ENCODE measurements around the gene MRPS14. TPM values are rescaled to one million over a fixed set of nuclear protein-coding genes. Genes with fewer than 3 reads are reported as not detected.
A peak's percentile ranks its signal among the peaks of the same experiment; 100 is the strongest.
"Not testable (repeated sequence)": the region's sequence is repeated elsewhere in the genome, so short reads cannot be mapped to it uniquely, and the experiment has no call there.

Gene MRPS14
- total RNA-seq, 2 experiments from 2014 or later: 34.1 TPM

GRCh38 chr1:175043824-175044223 is 20.6 kb upstream of the MRPS14 start:
- DNase-seq: no peak
- Mint-ChIP-seq H3K4me3 (no peak overlapping the region), H3K36me3 (ENCODE audit: low read depth) (no peaks in the 10 kb centered on the region), H3K27me3 (peaks cover 26% of the 10 kb centered on the region), H3K9me3 (no peaks in the 10 kb centered on the region), H3K27ac (no peak overlapping the region), H3K4me1 (no peaks in the 10 kb centered on the region)
- CTCF ChIA-PET: no interaction called here
- POLR2A ChIA-PET: no interaction called here

GRCh38 chr1:175042650-175043049 is 19.4 kb upstream of the MRPS14 start:
- no peak overlapping the region for H3K4me3 Mint-ChIP-seq
- POLR2A ChIA-PET: no interaction called here
- no peak overlapping the region for H3K27ac Mint-ChIP-seq
- no peaks in the 10 kb centered on the region for H3K4me1 Mint-ChIP-seq
- H3K9me3 Mint-ChIP-seq: no peaks in the 10 kb centered on the region
- CTCF ChIA-PET: interaction anchor here (1.8 kb wide), 1 partner anchor 14 kb away, joined by 4 read pairs; no protein-coding TSS in a partner anchor
- DNase-seq: no peak
- no peaks in the 10 kb centered on the region for H3K36me3 Mint-ChIP-seq (ENCODE audit: low read depth)
- H3K27me3 Mint-ChIP-seq: peaks cover 14% of the 10 kb centered on the region

GRCh38 chr1:175040324-175040879 is 17.2 kb upstream of the MRPS14 start:
- no peaks in the 10 kb centered on the region for H3K9me3 Mint-ChIP-seq
- no peak for DNase-seq
- no peaks in the 10 kb centered on the region for H3K36me3 Mint-ChIP-seq (ENCODE audit: low read depth)
- H3K27ac Mint-ChIP-seq: no peak overlapping the region
- ChIA-PET CTCF (interaction anchor here (1.1 to 1.3 kb wide), 3 partner anchors 9 to 106 kb away, joined by 3 to 7 read pairs (median 5); no protein-coding TSS in a partner anchor), POLR2A (no interaction called here)
- no peak overlapping the region for H3K4me3 Mint-ChIP-seq
- H3K27me3 Mint-ChIP-seq: peaks cover 7% of the 10 kb centered on the region
- no peaks in the 10 kb centered on the region for H3K4me1 Mint-ChIP-seq

- peaks cover 1% of the 10 kb centered on the region for H3K27me3 Mint-ChIP-seq
- no peak for DNase-seq
- H3K27ac Mint-ChIP-seq: no peak overlapping the region
- no peaks in the 10 kb centered on the region for H3K36me3 Mint-ChIP-seq (ENCODE audit: low read depth)
- no peaks in the 10 kb centered on the region for H3K4me1 Mint-ChIP-seq
- POLR2A ChIA-PET: no interaction called here
- H3K9me3 Mint-ChIP-seq: no peaks in the 10 kb centered on the region
- H3K4me3 Mint-ChIP-seq: no peak overlapping the region
- CTCF ChIA-PET: no interaction called here
Observed at GRCh38 chr1:175037416-175037815, 14.2 kb upstream of the MRPS14 start.

GRCh38 chr1:175036476-175036875 is 13.3 kb upstream of the MRPS14 start:
- Mint-ChIP-seq H3K9me3 (no peaks in the 10 kb centered on the region), H3K36me3 (ENCODE audit: low read depth) (no peaks in the 10 kb centered on the region), H3K27me3 (peaks cover 1% of the 10 kb centered on the region), H3K27ac (no peak overlapping the region), H3K4me3 (no peak overlapping the region), H3K4me1 (no peaks in the 10 kb centered on the region)
- no peak for DNase-seq
- ChIA-PET POLR2A (no interaction called here), CTCF (interaction anchor here (1.7 kb wide), 1 partner anchor 89 kb away, joined by 5 read pairs; no protein-coding TSS in a partner anchor)

- Mint-ChIP-seq H3K36me3 (ENCODE audit: low read depth) (no peaks in the 10 kb centered on the region), H3K27me3 (peaks cover 1% of the 10 kb centered on the region), H3K4me3 (no peak overlapping the region), H3K4me1 (no peaks in the 10 kb centered on the region), H3K9me3 (no peaks in the 10 kb centered on the region), H3K27ac (no peak overlapping the region)
- POLR2A ChIA-PET: no interaction called here
- CTCF ChIA-PET: interaction anchor here (1.7 kb wide), 1 partner anchor 90 kb away, joined by 5 read pairs; no protein-coding TSS in a partner anchor
- DNase-seq: no peak
Observed at GRCh38 chr1:175035865-175036264, 12.6 kb upstream of the MRPS14 start.

GRCh38 chr1:175034775-175035174 is 11.6 kb upstream of the MRPS14 start:
- H3K4me1 Mint-ChIP-seq: peaks cover 2% of the 10 kb centered on the region
- POLR2A ChIA-PET: no interaction called here
- H3K27me3 Mint-ChIP-seq: peaks cover 1% of the 10 kb centered on the region
- H3K9me3 Mint-ChIP-seq: no peaks in the 10 kb centered on the region
- DNase-seq: no peak
- CTCF ChIA-PET: no interaction called here
- H3K4me3 Mint-ChIP-seq: no peak overlapping the region
- no peak overlapping the region for H3K27ac Mint-ChIP-seq
- no peaks in the 10 kb centered on the region for H3K36me3 Mint-ChIP-seq (ENCODE audit: low read depth)

GRCh38 chr1:175033953-175034352 is 10.7 kb upstream of the MRPS14 start:
- ChIA-PET POLR2A (no interaction called here), CTCF (no interaction called here)
- H3K4me3 Mint-ChIP-seq: no peak overlapping the region
- H3K27ac Mint-ChIP-seq: no peak overlapping the region
- H3K27me3 Mint-ChIP-seq: peaks cover 1% of the 10 kb centered on the region
- peaks cover 8% of the 10 kb centered on the region for H3K4me1 Mint-ChIP-seq
- no peak for DNase-seq
- no peaks in the 10 kb centered on the region for H3K36me3 Mint-ChIP-seq (ENCODE audit: low read depth)
- H3K9me3 Mint-ChIP-seq: no peaks in the 10 kb centered on the region

- DNase-seq: no peak
- ChIA-PET POLR2A (interaction anchor here (2.8 to 5.7 kb wide), 3 partner anchors 23 to 165 kb away, joined by 13 to 203 read pairs (median 33); partner anchors contain the start of gene CACYBP), CTCF (interaction anchor here (0.7 to 3.3 kb wide), 4 partner anchors 25 to 162 kb away, joined by 3 to 35 read pairs (median 10); partner anchors contain the start of gene CACYBP)
- no peaks in the 10 kb centered on the region for H3K27me3 Mint-ChIP-seq
- H3K36me3 Mint-ChIP-seq (ENCODE audit: low read depth): peaks cover 14% of the 10 kb centered on the region
- H3K4me3 Mint-ChIP-seq: peak overlapping the region; percentile 24
- H3K9me3 Mint-ChIP-seq: peaks cover 5% of the 10 kb centered on the region
- peaks cover 38% of the 10 kb centered on the region for H3K4me1 Mint-ChIP-seq
- H3K27ac Mint-ChIP-seq: peak overlapping the region; percentile 33
Observed at GRCh38 chr1:175024773-175025172, 1.5 kb upstream of the MRPS14 start.

GRCh38 chr1:175023922-175024242 is 657 bp upstream of the MRPS14 start:
- Mint-ChIP-seq H3K27ac (peak overlapping the region; percentile 81), H3K4me1 (peaks cover 33% of the 10 kb centered on the region), H3K4me3 (peak overlapping the region; percentile 89), H3K36me3 (ENCODE audit: low read depth) (peaks cover 16% of the 10 kb centered on the region)
- not testable (repeated sequence) for H3K27me3 Mint-ChIP-seq, H3K9me3 Mint-ChIP-seq, DNase-seq
- ChIA-PET POLR2A (interaction anchor here (0.6 to 5.7 kb wide), 27 partner anchors 10 to 1547 kb away, joined by 3 to 203 read pairs (median 4); partner anchors contain the start of genes CACYBP, CENPL, COP1 and DARS2), CTCF (interaction anchor here (0.6 to 3.3 kb wide), 8 partner anchors 8 to 942 kb away, joined by 3 to 35 read pairs (median 3); partner anchors contain the start of gene CACYBP)

GRCh38 chr1:175019524-175019923 is 3.7 kb downstream of the MRPS14 start:
- Mint-ChIP-seq H3K4me1 (peaks cover 35% of the 10 kb centered on the region), H3K27ac (no peak overlapping the region), H3K4me3 (no peak overlapping the region), H3K27me3 (no peaks in the 10 kb centered on the region), H3K36me3 (ENCODE audit: low read depth) (peaks cover 40% of the 10 kb centered on the region), H3K9me3 (peaks cover under 1% of the 10 kb centered on the region)
- CTCF ChIA-PET: no interaction called here
- POLR2A ChIA-PET: no interaction called here
- DNase-seq: no peak

GRCh38 chr1:175015243-175015642 is 8.0 kb downstream of the MRPS14 start:
- peaks cover 66% of the 10 kb centered on the region for H3K36me3 Mint-ChIP-seq (ENCODE audit: low read depth)
- H3K27me3 Mint-ChIP-seq: no peaks in the 10 kb centered on the region
- H3K9me3 Mint-ChIP-seq: no peaks in the 10 kb centered on the region
- CTCF ChIA-PET: interaction anchor here (0.6 to 1.7 kb wide), 3 partner anchors 8 to 58 kb away, joined by 3 to 6 read pairs (median 6); partner anchors contain the start of gene MRPS14
- H3K4me1 Mint-ChIP-seq: peaks cover 8% of the 10 kb centered on the region
- no peak overlapping the region for H3K27ac Mint-ChIP-seq
- no peak for DNase-seq
- no peak overlapping the region for H3K4me3 Mint-ChIP-seq
- POLR2A ChIA-PET: interaction anchor here (1.0 to 4.4 kb wide), 4 partner anchors 8 to 16 kb away, joined by 3 to 41 read pairs (median 14); partner anchors contain the start of genes CACYBP and MRPS14

- ChIA-PET POLR2A (interaction anchor here (2.4 to 4.4 kb wide), 3 partner anchors 9 to 14 kb away, joined by 12 to 41 read pairs (median 17); partner anchors contain the start of genes CACYBP and MRPS14), CTCF (no interaction called here)
- Mint-ChIP-seq H3K36me3 (ENCODE audit: low read depth) (peaks cover 73% of the 10 kb centered on the region), H3K27ac (no peak overlapping the region), H3K4me1 (peaks cover 7% of the 10 kb centered on the region), H3K27me3 (no peaks in the 10 kb centered on the region), H3K4me3 (no peak overlapping the region), H3K9me3 (no peaks in the 10 kb centered on the region)
- DNase-seq: no peak
Observed at GRCh38 chr1:175013445-175013844, 9.8 kb downstream of the MRPS14 start.
